ENCODE measurements around the gene NPTXR.

NPTXR gene

GRCh38 chr22:38850941-38851849 is 7.4 kb upstream of the NPTXR start:
- DNase-seq = no peak

- DNase-seq = no peak
Observed at GRCh38 chr22:38850399-38850798, 6.6 kb upstream of the NPTXR start.

- no peak for DNase-seq
Observed at GRCh38 chr22:38849811-38850210, 6.0 kb upstream of the NPTXR start.

- DNase-seq = no peak
Observed at GRCh38 chr22:38846412-38846811, 2.6 kb upstream of the NPTXR start.

GRCh38 chr22:38845004-38845740 is 1.3 kb upstream of the NPTXR start:
- no peak for DNase-seq

GRCh38 chr22:38844315-38845003 is 631 bp upstream of the NPTXR start:
- no peak for DNase-seq

- no peak for DNase-seq
Observed at GRCh38 chr22:38843201-38843656, 599 bp downstream of the NPTXR start.

GRCh38 chr22:38842512-38843200 is 1.2 kb downstream of the NPTXR start:
- no peak for DNase-seq

GRCh38 chr22:38841635-38842034 is 2.2 kb downstream of the NPTXR start:
- no peak for DNase-seq

- DNase-seq = no peak
Observed at GRCh38 chr22:38841211-38841610, 2.6 kb downstream of the NPTXR start.

GRCh38 chr22:38840129-38840528 is 3.7 kb downstream of the NPTXR start:
- DNase-seq = no peak

GRCh38 chr22:38839686-38840085 is 4.1 kb downstream of the NPTXR start:
- no peak for DNase-seq

- DNase-seq = no peak
Observed at GRCh38 chr22:38837414-38837928, 6.4 kb downstream of the NPTXR start.

GRCh38 chr22:38835888-38836301 is 7.9 kb downstream of the NPTXR start:
- DNase-seq = no peak

GRCh38 chr22:38834991-38835390 is 8.8 kb downstream of the NPTXR start:
- no peak for DNase-seq

GRCh38 chr22:38834215-38834953 is 9.4 kb downstream of the NPTXR start:
- no peak for DNase-seq

GRCh38 chr22:38833061-38833460 is 10.8 kb downstream of the NPTXR start:
- no peak for DNase-seq

- no peak for DNase-seq
Observed at GRCh38 chr22:38832005-38832978, 11.5 kb downstream of the NPTXR start.

GRCh38 chr22:38831166-38831945 is 12.5 kb downstream of the NPTXR start:
- DNase-seq = no peak

- DNase-seq = no peak
Observed at GRCh38 chr22:38830845-38831108, 13.1 kb downstream of the NPTXR start.
